Stimulated activated CD8-positive, alpha-beta memory T cell treated with anti-CD3 and anti-CD28 coated beads, Interleukin-12 subunit alpha, Interleukin-12 subunit beta, amount 100 ng/mL, for 4 hours (primary cell): Measurements from ENCODE around the gene CNTN4.
"Not testable (repeated sequence)": the region's sequence is repeated elsewhere in the genome, so short reads cannot be mapped to it uniquely, and the experiment has no call there.

ENCODE experiments used
- DNase-seq: peaks from one replicate; pipeline ENCODE4 v3.0.0-alpha.2; 2020; ENCODE audit warnings: low read depth

Gene CNTN4

GRCh38 chr3:2861920-2862319 lies 763.3 kb downstream of the CNTN4 start:
- DNase-seq = no peak

GRCh38 chr3:2862366-2862765 lies 763.7 kb downstream of the CNTN4 start:
- no peak for DNase-seq

GRCh38 chr3:2863127-2863526 lies 764.5 kb downstream of the CNTN4 start:
- no peak for DNase-seq

- no peak for DNase-seq
Observed at GRCh38 chr3:2869905-2870304, 771.2 kb downstream of the CNTN4 start.

- DNase-seq = no peak
Observed at GRCh38 chr3:2870724-2871333, 772.2 kb downstream of the CNTN4 start.

GRCh38 chr3:2872884-2873283 lies 774.2 kb downstream of the CNTN4 start:
- no peak for DNase-seq

- no peak for DNase-seq
Observed at GRCh38 chr3:2873986-2874385, 775.3 kb downstream of the CNTN4 start.

GRCh38 chr3:2875699-2876098 lies 777.0 kb downstream of the CNTN4 start:
- DNase-seq = no peak

- no peak for DNase-seq
Observed at GRCh38 chr3:2876362-2876761, 777.7 kb downstream of the CNTN4 start.

- no peak for DNase-seq
Observed at GRCh38 chr3:2879023-2879422, 780.4 kb downstream of the CNTN4 start.

GRCh38 chr3:2879587-2879986 lies 780.9 kb downstream of the CNTN4 start:
- DNase-seq = no peak

GRCh38 chr3:2880218-2880756 lies 781.6 kb downstream of the CNTN4 start:
- no peak for DNase-seq

- DNase-seq = no peak
Observed at GRCh38 chr3:2883283-2883682, 784.6 kb downstream of the CNTN4 start.

GRCh38 chr3:2888592-2888991 lies 789.9 kb downstream of the CNTN4 start:
- no peak for DNase-seq

GRCh38 chr3:2889736-2890135 lies 791.1 kb downstream of the CNTN4 start:
- DNase-seq = no peak

GRCh38 chr3:2896308-2896939 lies 797.8 kb downstream of the CNTN4 start:
- DNase-seq = no peak

GRCh38 chr3:2897821-2898220 lies 799.2 kb downstream of the CNTN4 start:
- no peak for DNase-seq

- DNase-seq = no peak
Observed at GRCh38 chr3:2898591-2899353, 800.1 kb downstream of the CNTN4 start.

- DNase-seq = no peak
Observed at GRCh38 chr3:2904054-2904453, 805.4 kb downstream of the CNTN4 start.

GRCh38 chr3:2908693-2909351 lies 810.2 kb downstream of the CNTN4 start:
- no peak for DNase-seq

- no peak for DNase-seq
Observed at GRCh38 chr3:2910997-2911396, 812.3 kb downstream of the CNTN4 start.

GRCh38 chr3:2915826-2916225 lies 817.2 kb downstream of the CNTN4 start:
- no peak for DNase-seq

GRCh38 chr3:2916640-2917039 lies 818.0 kb downstream of the CNTN4 start:
- not testable (repeated sequence) for DNase-seq
